Eye (tissue), 1 donor: ENCODE data around the gene CPA1.
"Not testable (repeated sequence)": the region's sequence is repeated elsewhere in the genome, so short reads cannot be mapped to it uniquely, and the experiment has no call there.

Source experiments
- DNase-seq: peaks from one replicate; pipeline ENCODE4 v3.0.0-alpha.2; 2015

Gene CPA1

DNA sequence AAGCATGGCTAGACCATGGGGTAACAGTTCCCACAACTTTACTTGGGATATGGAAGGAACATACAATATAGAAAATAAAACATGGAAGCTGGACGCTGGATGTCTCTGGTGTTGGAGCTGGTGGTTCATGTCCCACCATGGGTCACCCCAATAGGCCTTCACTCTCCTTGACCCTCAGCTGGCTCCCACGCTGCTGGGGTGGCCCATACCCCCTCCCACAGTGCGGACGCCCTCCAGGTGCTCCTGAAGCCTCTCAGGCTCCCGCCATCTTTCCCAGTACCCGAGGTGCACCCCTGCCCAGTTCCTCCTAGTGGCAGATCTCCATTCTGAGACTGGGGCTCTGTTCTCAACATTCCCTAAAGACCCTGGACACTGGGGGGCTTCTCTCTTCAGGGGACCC lies 5.8 kb upstream of the CPA1 start:
- DNase-seq = no peak

DNA sequence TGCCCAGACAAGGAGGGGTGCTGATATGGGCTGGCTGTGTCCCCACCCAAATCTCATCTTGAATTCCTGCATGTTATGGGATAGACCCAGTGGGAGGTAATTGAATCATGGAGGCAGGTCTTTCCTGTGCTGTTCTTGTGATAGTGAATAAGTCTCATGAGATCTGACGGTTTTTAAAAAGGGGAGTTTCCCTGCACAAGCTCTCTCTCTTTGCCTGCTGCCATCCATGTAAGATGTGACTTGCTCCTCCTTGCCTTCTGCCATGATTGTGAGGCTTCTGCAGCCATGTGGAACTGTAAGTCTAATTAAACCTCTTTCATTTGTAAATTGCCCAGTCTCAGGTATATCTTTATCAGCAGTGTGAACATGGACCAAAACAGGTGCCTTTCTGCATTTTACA lies 3.8 kb upstream of the CPA1 start:
- DNase-seq = not testable (repeated sequence)

DNA sequence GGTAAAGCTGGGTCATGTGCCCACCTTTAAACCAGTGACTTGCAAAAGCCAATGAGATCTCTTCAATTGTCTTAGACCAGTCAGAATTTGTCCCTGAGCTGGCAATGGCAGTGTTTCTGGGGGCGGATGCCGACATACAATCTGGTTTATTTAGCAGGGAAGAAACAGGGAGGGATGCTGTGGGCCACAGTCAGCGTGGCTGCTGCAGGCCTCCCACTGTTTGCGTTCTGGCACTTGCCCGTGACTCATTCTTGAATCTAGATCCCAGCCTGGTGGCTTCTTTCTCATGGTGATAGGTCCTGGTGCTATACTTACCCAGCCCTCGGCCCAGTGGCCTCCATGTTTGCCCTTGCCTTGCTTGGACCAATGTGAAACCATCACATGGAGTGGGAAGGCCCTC lies 3.1 kb upstream of the CPA1 start:
- DNase-seq = no peak

DNA sequence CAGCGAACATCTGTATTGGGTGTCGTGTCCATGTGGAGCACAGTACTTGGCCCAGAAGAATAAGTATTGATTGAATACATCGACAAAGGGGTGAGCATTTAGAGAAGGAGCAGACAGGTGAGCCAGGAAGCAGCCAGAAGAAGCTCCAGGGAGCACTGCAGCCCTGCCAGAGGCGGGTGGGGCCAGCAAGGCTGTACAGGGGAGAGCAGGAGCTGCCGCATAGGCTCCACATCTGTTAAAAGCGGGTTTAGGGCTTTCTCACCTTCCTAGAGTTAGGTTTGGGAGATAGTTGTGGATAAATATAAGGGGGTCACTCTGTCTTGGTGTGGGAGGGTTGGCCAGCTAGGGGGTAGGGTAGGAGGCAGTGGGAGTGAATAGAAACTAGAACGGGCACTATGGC lies 1.3 kb upstream of the CPA1 start:
- DNase-seq = no peak

DNA sequence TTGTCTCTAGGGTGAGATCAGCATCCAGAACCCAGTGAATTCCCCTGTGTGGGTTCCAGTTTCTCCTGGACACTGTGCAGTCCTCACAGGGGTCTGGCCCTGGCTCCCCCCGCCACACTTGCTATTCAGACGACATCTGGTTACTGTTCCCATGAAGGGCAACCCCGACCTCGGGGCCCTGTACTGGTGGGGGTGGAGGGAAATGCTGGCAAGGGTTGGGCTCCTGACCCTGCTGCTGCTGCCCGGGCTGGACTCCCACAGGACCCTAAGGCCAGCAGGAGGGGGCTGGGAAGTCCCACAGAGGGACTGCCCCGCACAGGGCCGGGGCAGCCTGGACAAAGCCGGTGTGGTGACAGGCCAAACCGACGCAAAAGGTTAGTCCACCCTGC lies 768 bp upstream of the CPA1 start:
- DNase-seq = no peak

DNA sequence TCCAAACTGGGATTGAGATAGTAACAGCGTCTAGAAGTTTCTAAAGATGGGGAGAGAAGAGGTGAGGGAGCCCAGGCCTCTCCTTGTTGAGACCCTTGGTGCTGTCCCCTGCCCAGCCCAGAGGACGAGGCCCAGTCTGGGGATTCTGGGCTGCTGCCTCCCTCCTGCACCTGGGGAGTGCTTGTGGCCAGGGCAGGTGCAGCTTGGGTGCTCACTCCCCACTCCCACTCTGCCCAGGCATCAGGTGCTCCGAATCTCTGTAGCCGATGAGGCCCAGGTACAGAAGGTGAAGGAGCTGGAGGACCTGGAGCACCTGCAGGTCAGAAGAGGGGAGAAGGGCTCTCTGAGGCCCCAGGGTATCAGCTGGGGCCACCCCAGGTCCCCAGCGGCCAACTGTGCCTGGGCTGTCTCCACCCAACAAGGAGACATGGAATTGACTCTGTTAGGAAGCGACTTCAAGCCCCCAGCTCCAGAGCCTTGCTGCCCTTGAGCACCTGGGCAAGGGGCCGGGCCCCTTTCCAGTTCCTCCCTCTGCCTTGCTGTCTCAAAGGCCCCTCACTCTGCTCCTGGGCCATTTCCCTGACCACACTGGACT lies 664 bp downstream of the CPA1 start:
- DNase-seq = no peak

DNA sequence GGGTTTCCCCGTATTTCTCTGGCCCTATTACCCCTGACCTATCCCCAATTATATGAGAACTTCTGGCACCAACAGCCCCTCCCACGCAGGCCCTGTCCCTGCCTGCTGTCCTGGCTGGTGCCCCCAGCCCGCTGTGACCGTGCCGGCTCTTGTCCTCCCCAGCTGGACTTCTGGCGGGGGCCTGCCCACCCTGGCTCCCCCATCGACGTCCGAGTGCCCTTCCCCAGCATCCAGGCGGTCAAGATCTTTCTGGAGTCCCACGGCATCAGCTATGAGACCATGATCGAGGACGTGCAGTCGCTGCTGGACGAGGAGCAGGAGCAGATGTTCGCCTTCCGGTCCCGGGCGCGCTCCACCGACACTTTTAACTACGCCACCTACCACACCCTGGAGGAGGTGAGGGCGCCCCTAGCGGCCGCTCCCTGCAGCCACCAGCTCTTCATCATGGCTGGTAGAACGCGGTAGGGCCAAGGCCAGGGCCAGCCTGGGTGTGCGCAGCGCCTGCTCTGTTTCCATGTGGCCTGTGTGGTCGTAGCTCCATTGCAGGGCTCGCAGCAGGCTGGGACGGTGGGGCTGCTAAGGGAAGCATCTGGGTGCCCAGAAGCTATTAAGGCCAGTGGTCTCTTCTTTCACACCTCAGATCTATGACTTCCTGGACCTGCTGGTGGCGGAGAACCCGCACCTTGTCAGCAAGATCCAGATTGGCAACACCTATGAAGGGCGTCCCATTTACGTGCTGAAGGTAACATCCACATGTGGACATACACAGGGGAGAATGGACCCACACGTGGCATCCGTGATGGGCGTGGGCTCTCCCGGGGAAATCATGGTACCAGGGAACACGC lies 1.4 kb downstream of the CPA1 start:
- DNase-seq = no peak

DNA sequence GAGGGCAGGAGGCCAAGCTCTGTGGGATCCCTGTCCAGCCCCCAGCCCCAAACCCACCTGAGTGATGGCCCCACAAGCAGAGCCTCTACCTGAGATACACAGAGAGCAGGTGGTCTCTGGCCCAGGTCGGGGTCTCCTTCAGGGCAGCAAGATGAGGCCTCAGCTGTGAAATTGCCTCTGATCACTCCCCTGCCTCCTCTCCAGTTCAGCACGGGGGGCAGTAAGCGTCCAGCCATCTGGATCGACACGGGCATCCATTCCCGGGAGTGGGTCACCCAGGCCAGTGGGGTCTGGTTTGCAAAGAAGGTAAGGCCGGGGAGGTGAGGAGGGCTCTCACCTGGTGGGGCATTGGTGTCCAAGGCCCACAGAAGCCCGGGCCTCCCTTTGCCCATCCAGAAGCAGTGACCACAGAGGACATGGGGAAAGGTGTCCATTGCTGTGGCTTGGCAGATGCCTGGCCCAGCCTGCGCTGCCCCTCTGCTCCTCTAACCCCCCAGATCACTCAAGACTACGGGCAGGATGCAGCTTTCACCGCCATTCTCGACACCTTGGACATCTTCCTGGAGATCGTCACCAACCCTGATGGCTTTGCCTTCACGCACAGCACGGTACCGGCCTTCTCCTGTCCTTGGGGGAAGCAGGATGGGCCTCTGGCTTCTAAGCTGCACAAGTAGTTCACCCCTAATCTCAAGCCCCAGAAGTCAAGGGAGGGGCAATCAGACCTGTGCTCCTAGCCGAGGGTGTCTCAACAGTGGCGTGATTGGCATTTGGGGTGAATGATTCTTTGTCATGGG lies 3.1 kb downstream of the CPA1 start:
- no peak for DNase-seq

DNA sequence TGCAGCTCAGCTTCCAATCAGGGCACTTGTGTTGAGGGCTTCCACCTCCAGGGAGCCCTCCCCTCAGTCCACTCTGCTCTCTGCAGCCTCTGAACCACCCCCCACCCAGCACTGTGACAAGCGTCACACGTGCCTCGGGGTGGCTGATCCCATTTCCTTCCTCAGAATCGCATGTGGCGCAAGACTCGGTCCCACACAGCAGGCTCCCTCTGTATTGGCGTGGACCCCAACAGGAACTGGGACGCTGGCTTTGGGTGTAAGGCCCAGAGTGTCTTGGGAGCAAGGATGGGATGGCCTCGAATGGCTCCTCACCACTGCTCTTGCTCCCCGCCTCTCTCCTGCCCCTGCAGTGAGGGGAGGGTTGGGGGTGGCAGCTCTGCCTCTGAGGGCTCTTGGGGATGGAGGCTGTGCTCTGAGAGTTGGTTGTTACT lies 4.1 kb downstream of the CPA1 start:
- no peak for DNase-seq

DNA sequence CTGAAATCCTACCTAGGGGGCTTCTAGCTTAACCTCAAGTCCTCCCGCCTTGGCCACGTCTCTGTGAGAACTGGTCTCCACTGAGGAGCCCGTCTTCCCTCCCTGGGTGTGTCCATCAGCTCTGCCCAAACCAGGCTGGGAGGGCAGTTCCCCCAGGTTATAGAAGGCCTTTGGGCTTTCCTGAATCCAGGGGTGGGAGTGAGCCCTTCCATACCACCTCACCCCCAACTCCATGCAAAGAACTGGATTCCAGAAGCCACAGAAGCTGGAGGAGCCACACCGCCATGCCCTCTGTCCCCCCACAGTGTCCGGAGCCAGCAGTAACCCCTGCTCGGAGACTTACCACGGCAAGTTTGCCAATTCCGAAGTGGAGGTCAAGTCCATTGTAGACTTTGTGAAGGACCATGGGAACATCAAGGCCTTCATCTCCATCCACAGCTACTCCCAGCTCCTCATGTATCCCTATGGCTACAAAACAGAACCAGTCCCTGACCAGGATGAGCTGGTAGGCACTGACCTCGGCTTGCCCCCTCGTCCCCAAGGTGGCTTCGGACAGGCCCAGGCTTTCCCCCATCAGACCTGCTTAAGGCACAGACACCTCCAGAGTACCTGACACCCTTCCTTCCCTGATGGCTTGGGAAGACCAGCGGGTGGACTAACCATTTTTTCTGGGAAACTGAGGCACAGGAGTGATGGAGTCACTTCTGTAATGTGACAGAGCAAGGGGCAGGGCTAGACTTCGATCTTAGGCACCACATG lies 4.7 kb downstream of the CPA1 start:
- DNase-seq = no peak

DNA sequence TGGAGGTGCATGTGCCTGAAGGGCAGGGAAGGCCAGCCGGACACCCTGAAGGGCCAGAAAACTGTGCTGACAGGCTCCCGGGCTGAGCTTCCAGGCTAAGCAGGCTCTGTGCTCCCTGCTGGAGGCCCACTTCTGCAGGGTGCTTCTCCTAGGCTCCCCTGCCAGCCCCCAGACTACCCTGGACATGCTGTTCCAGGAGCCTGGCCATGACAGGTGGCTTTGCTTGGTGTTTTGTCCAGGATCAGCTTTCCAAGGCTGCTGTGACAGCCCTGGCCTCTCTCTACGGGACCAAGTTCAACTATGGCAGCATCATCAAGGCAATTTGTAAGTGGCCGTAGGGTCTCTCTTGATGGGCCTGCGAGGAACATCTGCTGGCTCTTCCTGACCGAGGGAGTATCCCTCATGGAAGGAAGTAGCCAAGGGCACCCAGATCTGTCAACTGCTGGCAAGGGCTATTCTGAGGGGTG lies 5.3 kb downstream of the CPA1 start:
- no peak for DNase-seq

DNA sequence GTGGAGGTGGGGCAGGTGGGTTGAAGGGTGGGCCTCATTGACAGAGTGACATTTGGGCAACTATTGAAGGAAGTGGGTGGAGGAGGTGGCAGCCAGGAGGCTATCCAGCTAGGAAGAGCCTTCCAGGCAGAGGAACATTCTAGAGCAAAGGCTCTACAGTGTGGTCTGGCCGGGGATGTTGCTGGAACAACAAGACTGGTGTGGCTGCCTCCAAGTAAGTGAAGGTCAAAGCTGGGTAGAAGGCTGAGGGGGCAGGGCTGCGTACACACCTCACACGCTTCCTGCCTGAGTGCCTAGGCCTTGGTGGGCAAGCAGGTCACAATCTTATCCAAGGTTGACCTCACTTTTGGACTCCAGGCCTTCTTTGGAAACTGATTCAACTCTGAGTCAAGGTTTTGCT lies 6.6 kb downstream of the CPA1 start:
- DNase-seq = no peak

DNA sequence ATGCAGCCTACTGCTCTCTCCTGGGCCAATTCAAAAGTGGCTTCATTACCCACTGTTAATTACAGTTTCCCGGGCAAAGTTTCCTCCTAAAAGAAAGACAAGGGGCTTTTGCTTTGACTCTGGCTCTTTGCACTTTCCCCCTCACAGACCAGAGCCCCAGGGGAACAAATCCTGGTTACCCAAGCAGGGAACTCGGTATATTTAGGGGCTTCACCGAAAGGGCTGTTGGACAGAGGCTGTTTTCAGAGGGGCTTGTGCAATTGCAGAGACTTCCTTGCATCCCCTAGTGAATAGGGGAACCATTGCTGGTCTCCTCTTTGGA lies 7.0 kb downstream of the CPA1 start:
- no peak for DNase-seq

DNA sequence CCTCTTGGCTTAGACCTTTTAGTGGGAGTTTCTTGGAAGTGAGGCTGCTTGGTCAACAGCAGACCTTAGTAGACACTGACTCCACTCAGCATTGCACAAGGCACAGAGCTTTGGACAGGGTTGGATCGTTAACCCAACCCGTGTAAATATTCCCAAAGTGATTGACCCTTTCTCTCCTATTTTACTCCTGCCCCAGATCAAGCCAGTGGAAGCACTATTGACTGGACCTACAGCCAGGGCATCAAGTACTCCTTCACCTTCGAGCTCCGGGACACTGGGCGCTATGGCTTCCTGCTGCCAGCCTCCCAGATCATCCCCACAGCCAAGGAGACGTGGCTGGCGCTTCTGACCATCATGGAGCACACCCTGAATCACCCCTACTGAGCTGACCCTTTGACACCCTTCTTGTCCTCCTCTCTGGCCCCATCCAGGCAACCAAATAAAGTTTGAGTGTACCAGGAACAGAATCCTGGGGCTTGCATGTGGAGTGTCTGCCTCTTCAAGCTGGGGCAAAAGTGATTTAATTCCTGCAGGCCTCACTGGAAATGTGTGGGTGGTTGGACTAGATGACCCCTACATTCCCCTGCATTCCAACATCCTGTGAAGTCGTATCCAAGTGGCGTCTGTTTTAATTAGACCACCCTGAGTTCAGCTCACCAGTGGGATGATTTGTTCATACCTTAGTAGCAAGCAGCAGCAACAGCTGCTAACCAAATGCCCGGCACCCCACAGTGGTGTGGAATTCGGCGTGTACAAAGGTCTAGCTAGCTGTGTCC lies 7.5 kb downstream of the CPA1 start:
- DNase-seq = peak; percentile 61

DNA sequence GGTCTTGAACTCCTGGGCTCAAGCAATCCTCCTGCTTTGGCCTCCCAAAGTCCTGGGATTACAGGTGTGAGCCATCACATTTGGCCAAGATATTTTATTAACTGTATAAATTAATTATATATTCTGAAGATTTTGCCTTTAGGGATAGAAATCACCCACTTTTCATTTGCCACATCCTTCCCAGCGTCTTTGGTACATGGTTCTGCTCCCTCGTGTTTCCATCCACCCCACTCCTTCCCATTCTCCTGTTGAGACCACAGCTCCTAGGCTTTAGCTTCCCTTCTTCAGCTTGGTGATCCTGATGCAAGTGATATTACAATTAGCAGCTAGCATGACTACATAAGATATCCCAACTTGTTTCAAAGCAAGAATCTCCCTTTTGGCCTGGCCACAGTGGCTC lies 8.4 kb downstream of the CPA1 start:
- no peak for DNase-seq

DNA sequence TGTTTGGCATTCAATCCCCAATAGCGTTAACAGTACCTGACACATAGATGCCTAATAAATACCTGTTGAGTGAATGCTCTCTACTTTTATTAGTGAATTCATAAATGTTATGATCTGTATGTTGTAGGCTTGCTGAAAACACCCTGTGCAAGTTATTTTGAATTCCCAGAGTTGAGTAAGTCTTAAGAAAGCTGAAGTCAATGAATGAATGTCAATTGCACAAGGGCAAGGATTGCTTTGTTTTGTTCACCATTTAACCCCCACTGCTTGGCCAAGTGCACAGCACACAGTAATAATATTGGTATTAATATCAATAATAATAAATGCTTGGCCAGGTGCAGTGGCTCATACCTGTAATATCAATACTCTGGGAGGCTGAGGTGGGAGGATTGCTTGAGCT lies 10.2 kb downstream of the CPA1 start:
- no peak for DNase-seq

DNA sequence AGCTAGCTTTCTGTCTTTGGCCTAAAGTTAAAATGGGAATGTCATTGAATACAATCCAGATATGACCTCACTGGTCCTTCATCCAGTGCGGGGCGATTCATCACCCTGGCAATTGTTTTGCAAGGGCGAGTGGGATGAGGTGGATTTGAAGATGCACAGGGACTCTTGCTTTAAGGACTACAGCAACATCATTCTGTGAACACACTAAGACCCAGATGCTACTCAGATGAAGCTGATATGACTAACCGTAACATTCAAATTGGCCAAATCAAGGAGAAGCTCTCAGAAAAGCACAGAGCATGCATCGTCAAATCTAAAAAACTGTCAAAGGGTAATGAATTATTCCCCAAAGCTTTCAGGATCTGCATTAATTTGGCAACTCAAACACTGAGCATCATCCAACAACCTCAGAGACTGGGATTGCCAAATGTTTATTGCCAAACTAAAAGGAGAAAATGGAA lies 12.8 kb downstream of the CPA1 start:
- no peak for DNase-seq

DNA sequence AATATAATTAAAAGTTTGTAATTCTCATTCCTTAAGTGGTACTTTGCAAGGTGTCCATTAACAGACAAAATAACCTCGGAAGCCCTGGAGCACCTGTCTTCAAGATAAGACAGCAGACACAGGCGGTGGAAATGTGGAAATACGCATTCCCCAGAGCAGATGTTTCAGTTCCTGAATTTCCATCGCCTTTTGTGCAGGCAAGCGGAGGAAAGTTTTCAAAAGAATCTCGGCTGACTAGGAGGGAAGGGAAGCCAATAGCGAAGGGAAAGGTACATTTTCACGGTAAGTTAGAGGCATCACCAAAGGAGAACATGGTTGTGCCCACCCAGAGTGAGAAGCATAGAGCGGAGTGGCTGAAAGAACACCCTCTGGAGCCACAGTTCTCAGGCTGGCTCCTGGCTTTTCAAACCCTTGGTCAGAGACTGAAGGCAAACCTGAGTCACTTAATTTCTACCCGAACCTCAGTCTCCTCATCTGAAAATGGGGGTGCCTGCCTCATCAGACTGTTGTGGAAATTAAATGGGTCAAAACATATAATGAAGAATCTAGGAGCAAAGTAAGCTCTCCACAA lies 13.6 kb downstream of the CPA1 start:
- DNase-seq = no peak

DNA sequence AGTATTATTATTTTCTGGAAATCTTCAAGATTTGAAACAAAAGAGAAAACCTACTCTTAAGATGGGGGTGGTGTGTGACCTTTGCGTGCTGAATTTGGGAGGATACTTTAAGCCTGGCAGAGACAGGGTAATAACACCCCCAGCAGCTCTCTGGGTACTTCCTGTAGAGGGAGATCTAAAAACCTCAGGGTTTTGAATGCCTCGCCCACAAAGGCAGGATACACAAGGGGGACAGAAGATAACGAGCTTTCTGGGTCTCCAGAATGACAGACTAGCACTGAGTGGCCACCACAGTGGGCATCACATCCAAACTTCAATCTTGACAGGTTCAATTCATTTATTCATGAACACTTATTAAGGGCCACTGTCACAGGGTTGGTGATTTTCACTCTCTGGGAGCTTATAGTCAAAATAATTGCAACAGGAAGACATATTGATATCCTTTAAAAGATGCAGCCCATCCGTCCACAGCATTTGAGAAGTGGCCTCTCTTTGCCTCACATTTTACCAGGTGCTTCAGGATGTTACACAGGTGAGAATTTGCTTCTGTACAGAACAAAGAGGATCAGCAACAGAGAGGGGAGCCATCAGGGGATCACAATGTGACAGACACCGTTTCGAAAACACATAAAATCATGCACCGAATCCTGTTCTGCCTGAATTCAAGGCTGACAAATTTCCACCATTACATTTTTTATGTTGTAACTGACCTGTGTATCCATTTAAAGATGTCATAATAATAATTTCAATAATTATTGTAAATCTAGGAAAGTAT lies 14.3 kb downstream of the CPA1 start:
- DNase-seq = no peak

DNA sequence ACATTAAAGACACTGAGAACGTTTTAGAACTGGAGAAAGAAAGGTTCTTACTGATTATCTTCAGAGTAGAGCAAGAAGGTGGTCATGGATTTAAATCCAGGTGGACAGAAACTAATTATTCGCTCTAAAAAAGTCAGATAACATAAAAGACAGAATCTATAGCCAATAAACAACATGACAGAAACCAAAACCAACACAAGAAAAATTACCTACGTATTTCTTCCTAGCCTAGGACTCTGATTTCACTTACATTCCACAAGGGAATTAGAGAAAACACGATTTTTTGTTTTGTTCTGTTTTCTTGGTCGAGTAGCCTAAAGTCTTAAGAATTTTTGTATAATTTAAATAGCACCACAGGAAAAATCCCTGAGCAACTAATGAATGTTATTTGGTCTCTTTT lies 15.1 kb downstream of the CPA1 start:
- DNase-seq = no peak

DNA sequence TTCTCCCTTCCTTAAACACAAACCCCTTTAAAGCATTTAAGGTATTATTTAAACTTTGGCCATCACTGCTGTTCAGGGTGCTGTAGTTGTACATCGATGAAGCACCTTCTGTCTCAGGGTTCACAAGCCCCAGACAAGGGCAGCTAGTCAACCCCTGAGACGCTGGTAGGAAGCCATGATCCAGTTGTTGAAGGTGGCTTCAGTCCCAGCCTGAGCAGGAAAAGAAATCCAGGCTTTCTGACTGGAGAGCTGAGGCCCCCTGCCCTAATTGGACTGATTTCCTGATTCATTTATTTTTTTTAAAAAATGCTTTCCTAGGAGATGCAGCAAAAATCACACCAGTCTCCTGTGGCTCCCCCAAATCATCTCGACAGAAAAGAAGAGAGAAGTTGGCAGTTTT lies 15.8 kb downstream of the CPA1 start:
- DNase-seq = no peak
